LHCN-M2 (cell line): ENCODE measurements around the gene KCNMA1. TPM values are rescaled to one million over a fixed set of nuclear protein-coding genes. Genes with fewer than 3 reads are reported as not detected.

Experiments
- DNase-seq: peaks from one replicate; pipeline ENCODE4 v3.0.0-alpha.2; 2012; ENCODE audit warnings: low read depth
- total RNA-seq: library from RNA; depleted of rRNA; stranded (reverse); fragments of >200 nt; gene quantifications from 2 replicates; pipeline ENCODE4 v1.2.3, GENCODE V29; 2014

KCNMA1 gene
- total RNA-seq, 1 experiment from 2014 or later, result 28.6 TPM

DNA sequence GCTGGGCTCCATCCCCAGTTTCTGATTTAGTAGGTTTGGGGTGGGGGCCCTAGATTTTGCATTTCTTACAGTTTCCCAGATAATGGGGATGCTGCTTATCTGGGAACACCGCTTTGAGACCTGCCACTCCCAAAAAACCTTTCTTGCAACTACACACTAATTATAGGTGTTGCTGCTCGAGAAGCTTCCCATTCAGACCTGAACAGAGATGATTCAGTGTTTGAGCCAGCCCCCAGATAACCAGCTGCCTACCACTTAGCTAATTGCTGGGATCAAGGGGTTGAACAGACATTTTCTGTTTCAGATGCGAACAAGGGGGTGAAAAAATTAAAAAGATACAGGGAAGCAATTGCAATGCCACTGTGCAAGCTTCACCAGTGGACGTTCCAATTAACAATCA, 448.5 kb downstream of the KCNMA1 start:
- no peak for DNase-seq

DNA sequence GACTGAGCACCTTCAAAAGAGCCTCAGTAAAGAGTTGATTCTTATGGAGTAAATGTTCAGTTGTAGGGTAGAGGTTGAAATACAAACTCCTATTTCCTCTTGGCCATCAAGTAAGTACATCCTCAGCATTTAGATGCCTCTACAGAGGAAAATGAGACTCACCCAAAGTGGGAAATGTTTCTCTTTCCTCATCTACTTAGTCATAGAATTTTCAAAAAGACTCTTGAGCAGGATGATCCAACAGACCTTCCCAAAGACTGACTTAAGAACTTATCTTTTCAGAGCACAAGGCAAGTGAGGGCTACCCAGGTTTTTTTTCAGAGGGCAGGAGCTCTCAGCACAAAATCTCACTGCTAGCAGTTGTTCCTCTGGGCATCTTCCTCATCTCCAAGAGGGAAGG, 449.1 kb downstream of the KCNMA1 start:
- DNase-seq, result peak; percentile 27

DNA sequence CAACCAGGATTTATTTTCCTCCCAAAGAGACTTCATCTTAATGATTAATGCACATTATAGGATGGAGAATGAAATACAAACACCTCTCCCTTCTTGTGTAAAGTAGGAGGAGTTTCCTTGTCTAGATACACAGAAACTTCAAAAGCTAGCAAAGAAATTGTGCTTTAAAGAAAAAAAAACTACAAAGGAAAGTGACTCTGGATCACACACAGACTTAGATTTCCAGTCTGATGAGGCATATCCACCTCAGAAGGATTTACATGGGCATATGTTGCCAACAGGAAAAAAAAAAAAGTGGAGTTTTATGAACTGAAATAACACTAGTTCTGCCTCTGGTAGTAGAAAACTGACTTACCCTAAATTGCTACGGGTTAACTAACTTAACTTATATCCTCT, 449.6 kb downstream of the KCNMA1 start:
- no peak for DNase-seq

DNA sequence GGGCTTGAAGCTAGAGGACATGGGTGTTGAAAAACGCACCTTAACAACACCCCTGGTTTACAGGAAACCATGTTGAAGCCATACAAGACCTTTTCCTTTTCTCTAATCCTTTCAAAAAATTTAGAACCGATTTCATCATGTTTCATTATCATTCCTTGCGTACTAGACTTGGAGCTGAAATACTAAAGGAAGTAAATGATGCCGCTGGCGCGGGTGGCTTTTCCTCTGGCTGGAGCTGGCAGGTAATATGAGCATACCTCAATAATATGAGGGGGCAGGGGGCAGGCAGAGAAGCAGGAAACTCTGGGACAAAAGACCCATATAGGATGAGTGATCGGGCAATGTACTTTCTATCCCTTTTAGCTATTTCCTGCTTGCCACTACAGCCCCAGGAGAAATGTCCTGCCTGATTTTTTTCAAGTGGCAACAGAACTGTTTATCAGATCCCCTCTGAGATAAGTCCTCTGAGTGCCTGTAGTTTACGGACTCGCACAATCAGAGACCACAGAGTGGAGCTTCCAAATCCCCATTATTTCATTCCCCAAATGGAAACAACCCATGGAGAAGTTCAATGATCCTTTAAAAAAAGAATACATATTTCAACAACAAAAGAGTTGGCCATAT, 450.1 kb downstream of the KCNMA1 start:
- DNase-seq, result no peak

DNA sequence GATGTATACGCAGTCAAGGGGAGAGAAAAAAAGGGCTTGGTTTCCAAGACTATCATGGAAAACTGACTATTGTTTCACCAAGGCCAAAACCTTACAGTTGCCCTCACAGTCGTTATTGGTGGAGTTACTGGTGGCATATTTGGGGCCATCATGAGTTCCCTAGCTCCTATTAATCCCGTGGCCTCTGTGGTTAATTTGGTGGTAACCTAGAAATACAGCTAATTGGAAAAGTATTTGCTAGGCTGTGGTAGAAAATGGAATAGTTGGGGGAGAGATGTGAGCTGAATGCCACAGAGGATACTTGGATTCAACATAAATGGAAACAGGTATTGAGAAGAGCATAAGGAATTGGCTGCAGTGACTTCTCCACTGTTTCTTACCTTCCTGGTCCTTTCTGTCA, 450.7 kb downstream of the KCNMA1 start:
- DNase-seq, result no peak

DNA sequence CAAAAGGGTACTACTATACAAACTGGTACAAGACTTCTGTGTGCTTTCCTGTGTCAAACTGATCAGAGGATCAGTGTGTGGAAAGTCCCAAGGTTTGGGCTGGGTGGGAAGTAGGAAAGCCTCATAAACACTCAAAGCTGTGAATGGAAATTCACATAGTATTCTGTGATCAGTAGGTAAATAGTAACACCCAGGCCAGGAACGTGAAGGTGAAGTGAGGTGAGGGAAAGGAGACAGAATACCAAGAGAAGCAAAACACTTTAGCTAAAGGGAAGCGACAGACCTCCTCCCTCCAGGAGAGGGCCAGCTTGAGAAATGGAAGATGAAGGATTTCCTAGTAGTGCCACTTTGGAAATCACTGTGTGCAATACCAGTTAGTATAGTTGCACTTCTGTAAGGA, 451.9 kb downstream of the KCNMA1 start:
- no peak for DNase-seq

DNA sequence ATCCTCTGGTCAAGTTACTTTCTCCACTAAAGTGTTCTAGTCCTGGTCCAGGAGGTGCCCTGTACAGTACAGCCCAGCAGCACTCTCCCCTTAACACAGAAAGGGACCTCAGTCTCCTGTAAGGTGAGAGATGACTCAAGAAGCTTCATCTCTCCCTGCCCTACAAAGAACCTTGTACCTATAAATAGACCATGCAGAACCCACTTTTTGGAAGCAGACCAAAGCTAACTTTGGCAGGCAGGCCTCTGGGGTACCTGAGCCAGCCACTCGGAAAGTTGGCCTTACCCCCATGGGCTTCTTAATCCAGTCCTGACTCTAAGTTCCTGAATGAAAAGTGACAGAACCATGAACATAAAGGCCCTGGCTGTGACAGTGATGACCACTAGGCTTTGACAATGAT, 454.8 kb downstream of the KCNMA1 start:
- DNase-seq, result no peak

DNA sequence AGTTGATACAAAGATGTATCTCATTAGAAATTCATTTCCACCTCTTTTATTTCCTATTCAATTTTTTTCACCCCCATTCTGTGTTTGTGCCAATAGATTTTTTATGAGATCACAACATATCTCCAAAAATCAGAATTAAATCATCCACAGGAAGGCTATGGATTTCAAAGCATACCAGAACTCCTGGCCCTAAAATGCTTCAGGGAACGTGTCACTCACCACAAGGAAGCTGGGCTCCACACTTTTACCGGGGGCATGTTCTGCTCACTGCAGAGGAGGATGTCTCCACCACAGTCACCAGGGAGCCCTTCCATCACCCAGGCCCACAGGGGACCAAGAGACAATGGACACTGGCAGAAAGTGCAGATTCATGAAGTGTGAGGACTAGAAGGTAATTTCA, 456.8 kb downstream of the KCNMA1 start:
- DNase-seq, result peak; percentile 43

DNA sequence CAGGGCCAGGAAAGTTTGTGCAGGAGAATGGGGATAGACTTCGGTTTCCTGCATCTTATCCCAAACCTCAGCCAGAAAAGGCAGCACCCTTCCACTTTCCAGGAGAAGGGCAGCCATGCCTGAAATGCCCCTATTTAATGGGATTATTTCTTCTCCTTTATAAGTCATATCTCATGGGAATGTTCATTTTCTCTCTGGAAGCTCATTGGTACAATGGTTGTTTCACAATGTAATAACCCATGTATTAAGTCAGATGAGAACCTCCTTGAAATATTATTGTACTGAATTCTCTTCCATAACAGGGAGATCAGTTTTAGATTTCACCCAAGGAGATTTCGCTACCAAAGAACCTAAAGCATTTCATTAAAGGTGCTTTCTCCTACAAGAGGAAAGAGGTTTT, 457.5 kb downstream of the KCNMA1 start:
- no peak for DNase-seq

DNA sequence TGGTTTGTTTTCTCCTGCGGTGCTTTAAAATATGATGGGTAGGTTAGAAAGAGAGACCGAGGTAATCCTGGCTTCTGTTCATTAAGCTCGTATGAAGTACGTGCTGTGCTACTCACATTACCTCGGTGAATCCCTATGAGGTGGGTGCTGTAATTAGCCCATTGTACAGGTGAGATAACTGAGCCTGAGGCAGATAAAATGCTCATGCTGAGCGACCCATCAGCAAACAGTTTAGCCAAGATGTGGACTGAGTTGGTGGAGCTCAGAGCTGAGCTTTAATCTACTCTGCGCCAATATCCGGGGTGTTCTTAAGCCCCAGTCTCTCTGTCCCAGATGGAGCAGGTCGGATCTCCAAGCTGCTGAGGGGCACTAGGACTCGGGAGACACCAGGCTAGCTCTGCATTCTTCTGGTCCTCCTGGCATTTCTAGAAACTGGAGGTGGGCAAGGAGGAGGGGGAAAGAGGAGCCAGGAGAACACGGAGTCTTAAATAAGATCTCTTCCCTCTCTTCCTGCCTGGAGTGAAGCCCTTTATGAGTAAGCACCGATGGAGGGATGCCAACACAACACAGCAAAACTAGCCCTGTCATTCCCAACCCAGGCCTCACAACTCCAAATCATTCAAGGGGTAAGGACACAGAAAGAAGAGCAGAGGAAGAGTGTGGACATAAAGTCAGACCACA, 458.5 kb downstream of the KCNMA1 start:
- DNase-seq, result peak; percentile 94

DNA sequence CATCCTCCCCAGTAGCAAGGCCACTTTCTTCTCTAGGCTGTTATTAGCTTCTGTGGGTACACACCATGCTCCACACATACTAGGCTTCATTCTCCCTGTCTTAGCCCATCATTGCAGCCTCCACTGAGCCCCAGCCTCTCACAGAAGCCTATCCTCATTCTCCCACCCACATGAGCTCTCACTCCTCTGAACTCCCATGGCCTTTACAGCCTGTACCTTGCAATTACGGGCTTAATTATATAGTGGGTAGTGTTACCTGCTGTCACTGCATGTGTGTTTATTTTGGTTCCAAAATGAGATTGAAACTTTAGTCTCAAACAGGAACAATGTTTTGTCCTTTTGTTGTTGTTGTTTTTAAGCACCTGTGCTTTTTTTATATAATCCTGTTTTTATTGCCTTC, 460.0 kb downstream of the KCNMA1 start:
- DNase-seq, result no peak

DNA sequence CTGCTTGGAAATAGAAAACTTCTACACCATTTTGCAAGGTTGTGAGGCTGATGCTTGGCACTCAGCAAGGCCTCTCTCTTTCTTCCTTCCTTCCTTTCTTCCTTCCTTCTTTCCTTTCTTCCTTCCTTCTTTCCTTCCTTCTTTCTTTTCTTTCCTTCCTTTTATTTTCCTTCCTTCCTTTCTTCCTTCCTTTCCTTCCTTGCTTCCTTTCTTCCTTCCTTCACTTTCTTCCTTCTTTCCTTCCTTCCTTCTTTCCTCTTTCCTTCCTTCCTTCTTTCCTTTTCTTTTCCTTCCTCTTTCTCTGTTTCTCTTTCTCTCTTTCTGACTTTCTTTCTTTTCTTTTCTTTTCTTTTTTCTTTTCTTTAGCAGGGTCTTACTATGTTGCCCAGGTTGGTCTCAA, 460.4 kb downstream of the KCNMA1 start:
- DNase-seq, result no peak

DNA sequence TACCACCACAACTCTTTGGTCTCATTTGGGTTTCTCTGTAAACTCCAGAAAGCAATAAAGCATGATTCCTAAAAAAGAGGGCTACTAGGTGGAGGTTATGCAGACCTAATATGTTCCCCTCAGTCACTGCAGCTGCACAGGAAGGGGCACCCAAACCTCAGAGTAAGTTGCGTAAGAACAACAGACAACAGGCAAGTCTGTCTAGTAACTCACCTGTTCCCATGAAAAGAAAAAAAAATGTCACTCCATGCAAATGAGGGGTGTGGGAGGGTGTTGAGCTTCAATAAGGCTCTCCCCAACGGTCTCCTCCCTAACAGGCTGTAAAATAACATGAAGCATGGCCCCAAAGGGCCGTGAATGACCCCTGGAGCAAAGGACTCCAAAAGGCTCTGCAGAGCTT, 461.4 kb downstream of the KCNMA1 start:
- no peak for DNase-seq

DNA sequence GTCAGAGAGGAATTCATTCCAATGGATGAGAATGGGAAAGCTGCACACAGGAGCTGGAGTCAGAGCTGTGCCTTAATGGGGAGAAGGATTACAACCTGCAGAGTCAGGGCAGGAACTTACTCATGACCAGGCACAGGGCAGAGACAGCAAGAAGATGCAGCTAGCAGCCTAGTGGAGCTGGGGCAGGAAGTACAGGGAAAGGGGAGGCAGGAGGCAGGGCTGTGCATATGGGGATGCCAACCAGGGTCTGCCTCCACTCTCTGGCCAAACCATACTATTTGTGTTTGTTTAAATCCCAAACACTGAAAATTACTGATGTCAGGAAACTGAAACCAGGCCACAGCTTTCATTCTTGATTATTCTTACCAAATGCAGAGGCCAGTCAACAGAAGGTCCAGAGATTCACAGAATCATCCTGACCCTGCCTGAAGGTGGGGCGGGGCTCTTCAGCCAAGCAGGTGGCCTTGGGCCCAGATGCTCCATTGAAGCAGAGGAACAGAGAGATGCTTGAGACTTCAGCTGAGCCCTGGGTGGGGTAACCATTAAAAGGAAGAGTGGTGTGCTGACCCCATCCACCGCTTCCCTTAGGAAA, 461.9 kb downstream of the KCNMA1 start:
- DNase-seq, result no peak

DNA sequence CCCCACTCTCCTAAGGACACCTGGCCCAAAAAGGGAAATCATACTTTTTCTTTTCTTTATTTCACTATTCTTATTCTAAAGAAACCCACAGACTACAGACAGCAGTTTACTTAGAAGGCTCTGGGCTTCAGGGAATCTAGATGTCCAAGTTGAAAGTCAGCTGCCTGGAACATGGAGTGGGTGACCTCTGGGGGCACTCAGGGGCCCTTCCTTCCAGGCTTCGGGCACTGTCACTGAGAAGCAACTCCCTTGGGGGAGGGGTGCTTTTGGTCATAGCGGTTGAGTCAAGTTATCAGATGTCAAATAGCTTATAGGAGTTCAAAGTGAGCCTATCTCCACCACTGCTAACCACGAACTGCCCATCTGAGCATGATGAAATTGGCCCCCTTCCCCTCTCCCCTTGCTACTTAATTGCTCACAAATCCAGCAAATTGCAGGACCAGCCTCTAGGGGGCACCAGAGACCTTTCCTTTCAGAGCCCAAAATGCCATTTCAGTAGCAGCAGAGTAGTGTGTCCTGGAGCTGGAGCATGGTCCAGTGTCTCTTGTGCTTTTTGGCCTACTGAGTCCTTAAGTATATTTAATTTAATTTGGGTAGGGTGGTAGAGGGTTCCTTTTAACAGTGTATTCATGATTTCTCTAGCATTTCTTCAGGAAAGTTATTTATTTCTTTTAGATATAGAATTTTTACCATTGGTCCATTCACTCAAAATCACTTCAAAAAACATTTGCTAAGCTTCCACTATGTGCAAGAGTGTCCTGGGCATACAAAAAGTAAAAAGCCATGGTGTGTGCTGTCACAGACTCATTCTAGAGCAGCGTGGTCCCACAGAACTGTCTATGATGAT, 463.8 kb downstream of the KCNMA1 start:
- peak; percentile 79 for DNase-seq

DNA sequence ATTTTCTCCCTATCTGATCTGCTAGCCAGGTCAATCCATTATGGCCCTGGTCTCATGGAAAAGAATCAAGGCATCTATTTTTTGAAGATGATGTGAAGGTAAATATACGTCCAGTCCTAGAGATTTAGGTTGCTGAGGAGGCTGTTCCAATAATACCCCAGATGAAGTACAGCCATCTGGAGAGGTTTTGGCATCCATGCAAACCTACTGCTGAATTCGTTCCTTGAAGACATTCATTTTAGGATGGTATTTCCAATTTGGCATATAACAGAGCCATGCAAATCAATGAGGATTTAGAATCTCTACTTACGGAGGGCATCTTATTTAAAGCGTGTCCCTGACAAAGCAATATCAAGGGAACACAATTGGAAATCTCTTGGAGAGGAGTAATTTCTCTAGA, 465.5 kb downstream of the KCNMA1 start:
- no peak for DNase-seq

DNA sequence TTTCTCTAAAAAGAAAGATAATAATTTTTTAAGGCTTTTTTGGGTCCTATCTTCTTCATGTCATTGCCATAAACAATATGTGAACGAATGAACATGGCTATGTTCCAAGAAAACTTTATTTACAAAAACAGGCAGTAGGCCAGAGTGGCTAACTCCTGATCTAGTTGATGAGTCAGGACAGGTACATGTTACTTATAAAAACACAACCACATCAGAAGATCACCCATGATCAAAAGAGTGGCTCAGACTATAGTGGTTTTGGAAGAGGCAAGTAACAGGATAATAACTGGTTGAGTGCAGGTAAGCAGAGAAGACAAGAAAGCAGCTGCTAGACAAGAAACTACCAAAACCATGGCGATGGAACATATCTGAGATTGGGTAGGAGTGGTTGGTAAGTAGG, 468.7 kb downstream of the KCNMA1 start:
- no peak for DNase-seq

DNA sequence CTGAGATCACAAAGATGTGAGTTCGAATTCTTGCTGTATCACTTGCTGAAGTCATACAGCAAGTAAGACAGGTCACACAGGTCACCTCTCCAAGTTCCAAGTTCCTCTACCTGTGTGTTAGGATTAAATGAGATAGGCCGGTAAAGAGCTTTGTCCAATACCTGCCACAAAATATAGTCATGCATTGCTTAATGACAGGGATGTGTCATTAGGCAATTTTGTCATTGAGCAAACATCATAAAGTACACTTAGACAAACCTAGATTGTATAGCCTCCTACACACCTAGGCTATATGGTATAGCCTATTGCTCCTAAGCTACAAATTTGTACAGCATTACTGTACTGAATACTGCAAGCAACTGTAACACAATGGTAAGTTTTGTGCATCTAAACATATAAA, 469.4 kb downstream of the KCNMA1 start:
- DNase-seq, result no peak

DNA sequence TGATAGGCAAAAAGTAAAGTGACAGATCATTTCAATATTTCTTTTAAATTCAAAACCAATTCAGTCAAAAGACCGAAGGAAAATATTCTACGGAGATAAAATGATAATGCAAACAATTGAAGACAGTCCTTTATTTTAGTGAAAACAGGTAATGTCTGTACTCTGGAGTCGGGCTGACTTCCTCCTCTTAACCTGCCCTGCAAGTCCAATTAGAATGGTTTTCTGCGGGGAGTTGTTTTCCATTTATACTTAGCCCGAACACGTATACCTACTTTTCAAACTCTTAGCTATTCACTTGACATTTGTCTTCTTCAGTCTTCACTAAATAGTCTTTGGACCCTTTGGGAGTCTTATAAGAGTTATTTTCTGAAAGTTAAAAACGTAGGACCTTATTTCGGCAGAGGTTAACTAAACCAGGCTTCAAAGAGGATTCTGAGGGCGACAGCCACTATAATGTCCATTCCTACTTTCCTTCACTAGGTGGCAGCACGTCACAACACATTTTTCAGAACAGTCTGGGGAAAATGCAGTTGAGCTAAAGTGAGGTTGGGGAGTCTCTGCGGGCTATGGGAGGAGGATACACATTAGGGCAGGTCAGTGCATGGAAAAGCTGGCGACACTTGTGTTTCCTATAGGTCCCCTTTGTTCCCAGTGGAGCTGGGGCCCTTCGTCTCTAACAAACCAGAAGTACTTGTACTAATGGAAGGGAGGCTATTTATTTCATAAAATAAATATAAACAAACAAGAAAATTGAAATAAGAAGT, 472.0 kb downstream of the KCNMA1 start:
- peak; percentile 81 for DNase-seq

DNA sequence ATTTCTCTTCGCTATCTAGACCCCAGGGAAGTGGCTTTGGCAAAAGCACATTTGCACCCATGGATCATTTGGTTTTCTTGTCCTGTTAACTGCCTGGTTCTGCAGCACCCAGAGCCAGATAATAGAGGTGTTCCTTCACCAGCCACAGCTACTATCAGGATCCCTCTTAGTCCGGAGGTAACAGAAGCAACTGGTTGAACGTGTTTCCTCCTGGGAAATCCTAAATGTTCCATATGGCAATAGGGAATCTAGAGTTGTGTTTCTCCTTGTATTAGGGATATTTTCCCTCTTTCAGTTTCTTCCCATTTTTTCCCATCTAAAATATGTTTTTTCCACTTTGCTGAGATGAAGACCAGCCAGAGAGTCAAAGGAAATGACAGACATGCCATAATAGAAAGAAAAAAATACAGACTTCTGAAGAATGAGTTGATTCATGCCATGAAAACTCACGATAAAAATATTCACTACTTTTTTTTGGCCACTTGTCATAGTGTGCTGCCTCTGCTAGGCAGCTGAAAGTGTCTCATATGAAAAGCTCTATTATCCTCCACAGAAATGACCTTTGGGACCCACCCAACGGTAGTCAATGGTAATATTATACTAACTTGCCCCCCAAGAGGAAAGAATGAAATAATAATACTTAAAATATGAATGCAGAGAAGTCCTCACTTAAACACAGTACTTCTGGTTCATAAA, 472.8 kb downstream of the KCNMA1 start:
- peak; percentile 69 for DNase-seq
